SK-N-MC (cell line): Measurements from ENCODE around the gene LITAF.

Experiments
- DNase-seq: peaks from one replicate; pipeline ENCODE4 v3.0.0-alpha.2; 2011; ENCODE audit warnings: low read depth, low spot score
- H3K27ac ChIP-seq: fragments of 200-600 bp; sonication (generic); 2 replicates; pipeline ENCODE4 v1.5.1; 2016; ENCODE audit warnings: mixed run types
- H3K36me3 ChIP-seq: fragments of 200-600 bp; sonication (generic); 2 replicates; pipeline ENCODE4 v1.6.1; 2017; ENCODE audit warnings: antibody characterized with exemption, low read length, mixed read lengths; ENCODE audit not compliant: insufficient read depth
- H3K4me3 ChIP-seq: fragments of 200-600 bp; sonication (generic); 2 replicates; pipeline ENCODE4 v1.5.1; 2016
- H3K9ac ChIP-seq: fragments of 200-600 bp; sonication (generic); 2 replicates; pipeline ENCODE4 v1.8.0; 2017; ENCODE audit warnings: mixed run types, mixed read lengths; ENCODE audit not compliant: insufficient read length
- H3K9me3 ChIP-seq: fragments of 200-600 bp; sonication (generic); 2 replicates; pipeline ENCODE4 v1.6.1; 2017; ENCODE audit warnings: low read depth, mild to moderate bottlenecking, antibody characterized with exemption, low read length, moderate library complexity, mixed read lengths
- EZH2 ChIP-seq: fragments of 200-600 bp; sonication (generic); IDR thresholded peaks from one replicate; pipeline ENCODE4 v1.6.1; 2017; ENCODE audit warnings: antibody characterized with exemption
- FOXP2 ChIP-seq: optimal IDR thresholded peaks from 2 replicates; pipeline ENCODE3; 2011; ENCODE audit warnings: mild to moderate bottlenecking, moderate library complexity; ENCODE audit not compliant: insufficient read depth; ENCODE audit errors: extremely low read length, control extremely low read depth
- POLR2AphosphoS5 ChIP-seq: IDR thresholded peaks from 2 replicates; pipeline ENCODE4 v1.6.1; 2012; ENCODE audit warnings: mild to moderate bottlenecking, low read depth, low read length, borderline replicate concordance

The LITAF gene

DNA sequence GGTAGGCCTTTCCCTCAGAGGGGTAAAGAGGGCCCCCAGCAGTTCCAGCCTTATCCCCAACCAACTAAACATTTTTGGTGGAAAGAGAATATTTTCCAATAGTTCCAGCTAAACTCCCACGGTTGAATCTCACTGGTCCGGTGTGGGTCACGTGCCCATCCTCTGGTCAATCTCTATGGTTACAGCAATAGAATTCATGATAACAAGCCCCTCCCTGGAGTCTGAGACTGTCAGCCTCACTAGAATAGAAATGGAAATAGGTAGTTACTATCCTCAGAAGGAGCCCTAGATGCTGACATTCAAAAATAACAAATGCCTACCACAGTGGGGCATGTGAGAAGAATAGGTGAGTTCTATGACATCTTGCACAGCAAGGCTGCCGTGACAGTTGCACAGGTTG lies 37.5 kb upstream of the LITAF start:
- H3K9ac ChIP-seq = no peak overlapping the region
- no peak overlapping the region for H3K4me3 ChIP-seq
- no peak for DNase-seq
- no peak overlapping the region for H3K27ac ChIP-seq
- H3K9me3 ChIP-seq = no peaks in the 10 kb centered on the region
- no peaks in the 10 kb centered on the region for H3K36me3 ChIP-seq
- TF ChIP-seq POLR2AphosphoS5 (no peak), EZH2 (no peak), FOXP2 (no peak)

- no peaks in the 10 kb centered on the region for H3K9me3 ChIP-seq
- H3K36me3 ChIP-seq = no peaks in the 10 kb centered on the region
- H3K4me3 ChIP-seq = no peak overlapping the region
- no peak overlapping the region for H3K9ac ChIP-seq
- DNase-seq = no peak
- no peak overlapping the region for H3K27ac ChIP-seq
- TF ChIP-seq EZH2 (no peak), POLR2AphosphoS5 (no peak)
These were observed 35.4 kb upstream of the LITAF start for GRCh38 chr16:11621920-11622651.

DNA sequence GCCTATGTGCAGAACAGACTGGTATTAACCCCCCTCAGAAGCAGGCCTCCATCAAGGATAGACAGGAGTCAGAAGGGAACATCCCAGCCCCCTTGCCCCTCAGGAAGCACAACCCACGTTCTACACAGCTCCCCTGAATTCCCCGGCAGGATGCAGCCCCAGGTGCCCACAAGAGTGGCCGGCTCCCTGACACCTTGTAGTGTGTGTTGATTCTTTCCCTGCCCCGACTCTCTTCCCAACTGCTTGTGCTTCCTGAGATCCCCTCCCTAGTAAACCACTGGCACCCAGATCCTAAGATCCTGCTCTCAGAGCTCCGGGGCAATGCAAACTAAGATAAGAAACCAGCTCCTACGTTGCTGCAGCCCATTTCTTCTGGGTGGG lies 34.8 kb upstream of the LITAF start:
- Histone ChIP-seq H3K27ac (no peak overlapping the region), H3K9ac (no peak overlapping the region)
- TF ChIP-seq POLR2AphosphoS5 (no peak), FOXP2 (no peak), EZH2 (no peak)

DNA sequence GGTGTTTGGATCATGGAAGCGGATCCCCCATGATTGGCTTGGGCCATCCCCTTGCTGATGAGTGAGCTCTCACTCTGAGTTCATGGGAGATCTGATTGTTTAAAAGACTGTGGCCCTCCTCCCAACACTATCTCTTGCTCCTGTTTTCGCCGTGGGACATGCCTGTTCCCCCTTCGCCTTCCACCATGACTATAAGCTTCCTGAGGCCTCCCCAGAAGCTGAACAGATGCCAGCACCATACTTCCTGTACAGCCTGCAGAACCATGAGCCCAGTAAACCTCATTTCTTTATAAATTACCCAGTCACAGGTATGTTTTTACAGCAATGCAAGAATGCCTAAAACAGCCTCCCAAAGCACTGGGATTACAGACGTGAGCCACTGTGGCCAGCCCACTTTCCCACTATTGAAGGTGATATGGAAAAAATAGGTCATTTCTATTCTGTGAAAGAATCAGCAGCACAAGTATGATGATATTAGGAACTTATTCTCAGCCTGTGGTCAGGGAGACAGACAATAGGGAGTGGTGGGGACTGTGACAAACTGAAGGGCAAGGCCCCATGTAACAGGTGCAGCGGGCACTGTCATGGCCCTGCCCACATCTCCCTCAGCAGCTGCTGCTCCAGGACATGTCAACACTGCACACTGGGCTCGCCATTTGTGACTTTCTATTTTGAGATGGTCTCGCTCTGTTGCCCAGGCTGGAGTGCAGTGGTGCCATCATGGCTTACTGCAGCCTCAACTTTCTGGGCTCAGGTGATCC lies 33.7 kb upstream of the LITAF start:
- no peak overlapping the region for H3K27ac ChIP-seq
- no peak for DNase-seq
- no peak overlapping the region for H3K4me3 ChIP-seq
- H3K9ac ChIP-seq = no peak overlapping the region
- TF ChIP-seq POLR2AphosphoS5 = no peak
- TF ChIP-seq FOXP2 = no peak
- TF ChIP-seq EZH2 = no peak
- H3K36me3 ChIP-seq = no peaks in the 10 kb centered on the region
- no peaks in the 10 kb centered on the region for H3K9me3 ChIP-seq

More for the DNA sequence above, 34.8 kb upstream of the LITAF start:
- no peaks in the 10 kb centered on the region for H3K9me3 ChIP-seq
- DNase-seq = no peak
- H3K4me3 ChIP-seq = no peak overlapping the region
- no peaks in the 10 kb centered on the region for H3K36me3 ChIP-seq

- Histone ChIP-seq H3K36me3 (no peaks in the 10 kb centered on the region), H3K27ac (no peak overlapping the region), H3K4me3 (no peak overlapping the region), H3K9ac (no peak overlapping the region), H3K9me3 (no peaks in the 10 kb centered on the region)
- DNase-seq = no peak
- TF ChIP-seq FOXP2 = no peak
- no peak for TF ChIP-seq EZH2
- no peak for TF ChIP-seq POLR2AphosphoS5
These were observed 32.7 kb upstream of the LITAF start for GRCh38 chr16:11619327-11619851.

GRCh38 chr16:11618107-11618717 lies 31.5 kb upstream of the LITAF start:
- DNase-seq = no peak
- H3K9ac ChIP-seq = no peak overlapping the region
- TF ChIP-seq EZH2 (no peak), FOXP2 (no peak), POLR2AphosphoS5 (no peak)
- H3K4me3 ChIP-seq = no peak overlapping the region
- no peak overlapping the region for H3K27ac ChIP-seq
- H3K9me3 ChIP-seq = no peaks in the 10 kb centered on the region
- no peaks in the 10 kb centered on the region for H3K36me3 ChIP-seq

DNA sequence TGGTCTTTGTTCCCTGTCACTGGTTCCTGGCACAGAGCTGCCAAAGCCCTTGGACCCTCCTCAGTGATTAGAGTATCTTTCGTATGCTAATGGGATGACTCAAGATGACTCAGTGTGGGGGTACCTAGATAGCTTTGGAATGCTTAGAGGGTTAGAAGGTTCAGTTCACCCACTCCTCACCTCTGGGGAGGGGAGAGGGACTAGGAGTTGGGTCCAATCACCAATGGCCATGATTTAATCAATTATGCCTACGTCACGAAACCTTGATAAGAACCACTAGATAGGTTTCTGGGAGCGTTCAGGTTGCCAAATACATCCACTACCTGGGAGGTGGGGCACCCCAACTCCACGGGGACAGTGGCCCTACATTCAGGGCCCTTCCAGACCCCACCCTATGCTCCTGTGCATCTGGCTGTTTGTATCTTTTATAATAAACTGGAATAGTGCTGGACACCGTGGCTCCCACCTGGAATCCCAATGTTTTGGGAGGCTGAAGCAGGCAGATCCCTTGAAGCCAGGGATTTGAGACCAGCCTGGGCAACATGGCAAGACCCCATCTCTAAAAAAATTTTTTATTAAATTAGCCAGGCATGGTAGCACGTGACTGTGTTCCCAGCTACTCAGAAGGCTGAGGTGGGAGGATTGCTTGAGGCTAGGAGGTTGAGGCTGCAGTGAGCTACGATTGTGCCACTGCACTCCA lies 29.2 kb upstream of the LITAF start:
- H3K9ac ChIP-seq = no peak overlapping the region
- no peak overlapping the region for H3K4me3 ChIP-seq
- no peak for DNase-seq
- TF ChIP-seq POLR2AphosphoS5 (no peak), FOXP2 (no peak)
- no peaks in the 10 kb centered on the region for H3K9me3 ChIP-seq
- no peaks in the 10 kb centered on the region for H3K36me3 ChIP-seq
- H3K27ac ChIP-seq = no peak overlapping the region

- Histone ChIP-seq H3K27ac (no peak overlapping the region), H3K4me3 (no peak overlapping the region), H3K36me3 (no peaks in the 10 kb centered on the region), H3K9me3 (no peaks in the 10 kb centered on the region), H3K9ac (no peak overlapping the region)
- no peak for DNase-seq
- TF ChIP-seq FOXP2 (no peak), POLR2AphosphoS5 (no peak), EZH2 (no peak)
These were observed 28.0 kb upstream of the LITAF start for GRCh38 chr16:11614587-11615175.
